HG03025 (cell line): Measurements from ENCODE around the gene TADA3.
A peak's percentile ranks its signal among the peaks of the same experiment; 100 is the strongest.

Source experiments
- ATAC-seq: cut with Tn5 transposase; IDR thresholded peaks from one replicate; pipeline ENCODE4 v1.9.1; 2021; ENCODE audit warnings: mild to moderate bottlenecking, moderate library complexity; ENCODE audit not compliant: unreplicated experiment, low FRiP score

Gene TADA3

DNA sequence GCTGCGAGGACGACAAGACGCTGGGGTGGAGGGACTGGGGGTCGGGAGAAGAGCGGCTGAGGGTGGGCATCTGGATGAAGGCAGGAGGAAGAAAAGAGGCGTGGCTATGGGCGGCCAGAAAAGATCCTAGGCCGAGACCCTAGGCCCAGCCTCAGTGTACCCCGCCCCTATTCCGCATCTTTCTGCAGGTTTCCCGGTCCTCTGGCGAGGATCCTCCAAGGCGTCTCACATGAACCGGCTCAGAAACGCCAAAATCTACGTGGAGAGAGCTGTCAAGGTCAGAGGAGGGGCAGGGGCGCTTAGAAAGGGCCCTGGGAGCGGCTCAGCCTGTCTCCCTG, 18.1 kb upstream of the TADA3 start:
- ATAC-seq = no peak

DNA sequence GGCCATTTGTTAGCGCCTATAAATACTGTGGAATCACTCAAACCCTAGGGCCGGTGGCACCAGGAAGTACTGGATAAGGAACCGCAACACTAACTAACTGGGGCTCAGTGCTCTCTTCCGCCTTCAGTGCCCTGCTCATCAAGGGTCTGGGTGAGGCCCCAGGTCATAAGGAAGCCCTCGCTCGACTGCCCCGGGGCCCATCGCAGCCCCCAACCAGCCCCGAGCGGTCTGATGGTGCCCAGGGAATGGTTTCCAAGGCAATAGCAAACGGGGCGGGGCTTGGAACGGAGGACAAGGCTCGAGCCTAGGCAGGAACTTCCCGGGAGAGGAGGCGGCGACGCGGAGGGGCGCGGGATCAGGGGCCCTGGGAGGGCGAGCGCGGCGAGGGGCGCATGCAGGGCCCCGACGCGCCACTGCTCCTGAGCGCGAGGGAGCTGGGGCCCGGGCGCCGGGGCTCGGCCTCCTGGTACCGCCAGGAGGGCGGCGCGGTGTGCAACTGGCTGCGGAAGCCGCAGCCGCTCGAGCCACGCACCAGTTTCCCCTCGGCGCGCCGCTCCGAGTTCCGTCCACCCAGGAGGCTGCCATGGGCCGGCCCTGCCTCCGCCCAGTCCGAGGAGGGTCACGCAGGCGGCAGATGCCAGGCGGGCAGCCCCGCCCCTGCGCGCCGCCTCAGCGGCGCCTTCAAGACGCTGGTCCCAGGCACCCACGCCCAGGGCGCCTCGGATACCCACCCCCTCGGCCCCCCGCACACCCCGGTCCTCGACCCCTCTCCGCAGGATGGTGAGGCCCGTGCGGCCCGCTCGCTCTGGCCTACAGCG, 17.6 kb upstream of the TADA3 start, which contains the start of gene TTLL3:
Gene TTLL3 (plus strand): TSS at position 648 of the 818 bp plus-strand sequence. CDS start 400 bp downstream, outside the sequence.
- peak; percentile 44 for ATAC-seq

DNA sequence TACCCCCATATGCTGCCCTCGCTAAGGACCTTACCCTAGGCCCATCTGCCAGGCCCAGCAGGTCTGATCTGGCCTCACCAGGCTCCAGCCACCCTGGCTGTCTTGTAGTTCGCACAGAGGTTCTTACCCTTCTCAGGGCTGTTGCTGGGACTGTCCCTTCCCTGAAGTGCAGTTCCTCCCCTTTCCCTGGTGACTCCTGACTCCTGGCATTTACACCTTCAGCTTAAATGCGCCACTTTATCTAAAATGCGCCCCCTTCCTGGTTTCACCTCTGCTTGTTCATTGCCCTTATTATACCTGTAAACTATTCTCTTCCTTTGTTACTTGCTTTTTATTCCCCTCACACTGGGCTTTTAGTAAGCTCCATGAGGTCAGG, 17.0 kb upstream of the TADA3 start:
- ATAC-seq = no peak

GRCh38 chr3:9808345-9809037, 16.2 kb upstream of the TADA3 start:
- ATAC-seq = no peak

- no peak for ATAC-seq
Measured at GRCh38 chr3:9807981-9808344, 15.7 kb upstream of the TADA3 start.

DNA sequence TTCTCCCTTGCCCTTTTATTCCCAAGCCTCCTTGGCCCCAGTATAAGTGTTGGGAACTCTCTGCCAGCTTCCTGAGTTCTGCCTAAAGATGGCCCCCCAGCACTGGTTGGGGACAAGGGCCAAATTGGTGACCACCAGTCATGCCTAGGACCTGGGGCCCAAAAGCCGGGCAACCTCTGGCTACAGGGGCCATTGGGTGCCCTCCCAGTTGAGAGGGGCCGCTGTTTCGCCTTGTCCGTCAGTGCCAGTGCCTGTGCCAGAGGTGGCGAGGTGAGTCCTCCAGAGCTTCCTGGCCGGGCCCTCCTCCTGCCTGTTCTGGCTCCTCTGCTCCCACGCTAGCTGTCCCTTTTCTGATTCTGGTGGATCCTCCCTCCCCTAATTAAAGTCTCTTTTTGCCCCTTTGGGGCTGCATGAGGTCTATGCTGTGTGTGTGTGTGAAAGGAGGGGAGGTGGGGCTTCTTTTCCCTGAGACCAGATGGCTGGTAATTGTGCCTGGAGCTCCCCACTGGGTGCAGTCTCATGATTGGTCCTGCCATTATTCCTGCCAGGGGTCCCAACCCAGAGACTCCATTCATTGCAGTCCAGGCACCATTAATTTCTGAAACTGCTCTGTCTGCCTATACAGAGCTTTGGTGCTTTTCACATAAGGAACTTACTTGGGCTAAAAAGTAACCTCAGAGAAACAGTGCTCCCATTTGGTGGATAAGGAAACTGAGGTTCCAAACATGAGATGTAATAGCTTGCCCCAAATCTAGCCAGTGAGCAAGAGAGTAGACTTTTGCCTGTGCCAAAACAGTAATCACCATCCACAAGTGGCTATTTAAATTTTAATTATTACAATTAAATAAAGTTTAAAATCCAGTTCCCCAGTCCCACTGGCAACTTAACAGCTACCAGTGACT, 14.7 kb upstream of the TADA3 start:
- ATAC-seq = no peak

GRCh38 chr3:9806137-9806536, 13.9 kb upstream of the TADA3 start:
- ATAC-seq = no peak

- ATAC-seq = no peak
Measured at GRCh38 chr3:9804996-9805395, 12.7 kb upstream of the TADA3 start.

GRCh38 chr3:9803494-9803893, 11.2 kb upstream of the TADA3 start:
- ATAC-seq = no peak

- ATAC-seq = no peak
Measured at GRCh38 chr3:9800529-9800928, 8.3 kb upstream of the TADA3 start.

DNA sequence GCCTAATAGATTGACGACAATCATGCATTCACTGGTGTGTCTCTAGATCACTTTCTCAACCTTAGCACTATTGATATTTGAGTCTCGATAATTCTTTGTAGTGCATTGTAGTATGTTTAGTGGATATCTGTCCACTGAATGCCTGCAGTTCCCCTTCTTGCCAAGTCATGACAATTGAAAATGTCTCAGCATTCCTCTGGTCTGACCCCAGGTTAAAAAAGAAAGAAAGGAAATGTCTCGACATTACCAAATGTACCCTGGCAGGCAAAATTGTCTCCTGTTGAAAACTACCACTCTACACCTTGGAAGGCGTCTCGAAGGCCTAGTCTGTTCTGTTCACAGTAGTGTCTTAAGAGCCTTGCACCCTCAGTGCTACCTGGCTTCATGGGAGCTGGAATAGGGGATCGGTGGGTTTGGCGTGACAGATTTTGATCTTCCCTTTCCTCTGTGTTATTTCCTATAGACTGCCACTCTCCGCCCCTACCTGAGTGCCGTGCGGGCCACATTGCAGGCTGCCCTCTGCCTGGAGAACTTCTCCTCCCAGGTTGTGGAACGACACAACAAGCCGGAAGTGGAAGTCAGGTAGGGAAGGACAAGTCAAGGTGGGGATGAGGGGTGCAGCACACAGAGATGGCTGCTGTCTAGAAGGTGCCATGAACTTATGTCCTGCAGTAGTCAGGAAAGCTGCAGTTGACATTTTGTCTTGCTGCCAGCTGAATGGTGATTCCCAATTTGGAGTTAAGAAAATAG, 5.1 kb upstream of the TADA3 start:
- ATAC-seq = no peak

- no peak for ATAC-seq
Measured at GRCh38 chr3:9795207-9795606, 2.9 kb upstream of the TADA3 start.

GRCh38 chr3:9794400-9794799, 2.1 kb upstream of the TADA3 start:
- no peak for ATAC-seq

- no peak for ATAC-seq
Measured at GRCh38 chr3:9793161-9793781, 998 bp upstream of the TADA3 start.

- ATAC-seq = no peak
Measured at GRCh38 chr3:9791790-9792404, 376 bp downstream of the TADA3 start.

GRCh38 chr3:9791127-9791526, 1.1 kb downstream of the TADA3 start:
- no peak for ATAC-seq

- ATAC-seq = no peak
Measured at GRCh38 chr3:9787714-9788113, 4.6 kb downstream of the TADA3 start.

- no peak for ATAC-seq
Measured at GRCh38 chr3:9786825-9787669, 5.2 kb downstream of the TADA3 start.
